MV-4-11 (cell line): ENCODE measurements around the gene DFFA.

Experiments used
- DNase-seq: peaks from one replicate; lab custom pipeline; 2025; lab: John Stamatoyannopoulos, UW

DFFA gene, protein sequence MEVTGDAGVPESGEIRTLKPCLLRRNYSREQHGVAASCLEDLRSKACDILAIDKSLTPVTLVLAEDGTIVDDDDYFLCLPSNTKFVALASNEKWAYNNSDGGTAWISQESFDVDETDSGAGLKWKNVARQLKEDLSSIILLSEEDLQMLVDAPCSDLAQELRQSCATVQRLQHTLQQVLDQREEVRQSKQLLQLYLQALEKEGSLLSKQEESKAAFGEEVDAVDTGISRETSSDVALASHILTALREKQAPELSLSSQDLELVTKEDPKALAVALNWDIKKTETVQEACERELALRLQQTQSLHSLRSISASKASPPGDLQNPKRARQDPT

DNA sequence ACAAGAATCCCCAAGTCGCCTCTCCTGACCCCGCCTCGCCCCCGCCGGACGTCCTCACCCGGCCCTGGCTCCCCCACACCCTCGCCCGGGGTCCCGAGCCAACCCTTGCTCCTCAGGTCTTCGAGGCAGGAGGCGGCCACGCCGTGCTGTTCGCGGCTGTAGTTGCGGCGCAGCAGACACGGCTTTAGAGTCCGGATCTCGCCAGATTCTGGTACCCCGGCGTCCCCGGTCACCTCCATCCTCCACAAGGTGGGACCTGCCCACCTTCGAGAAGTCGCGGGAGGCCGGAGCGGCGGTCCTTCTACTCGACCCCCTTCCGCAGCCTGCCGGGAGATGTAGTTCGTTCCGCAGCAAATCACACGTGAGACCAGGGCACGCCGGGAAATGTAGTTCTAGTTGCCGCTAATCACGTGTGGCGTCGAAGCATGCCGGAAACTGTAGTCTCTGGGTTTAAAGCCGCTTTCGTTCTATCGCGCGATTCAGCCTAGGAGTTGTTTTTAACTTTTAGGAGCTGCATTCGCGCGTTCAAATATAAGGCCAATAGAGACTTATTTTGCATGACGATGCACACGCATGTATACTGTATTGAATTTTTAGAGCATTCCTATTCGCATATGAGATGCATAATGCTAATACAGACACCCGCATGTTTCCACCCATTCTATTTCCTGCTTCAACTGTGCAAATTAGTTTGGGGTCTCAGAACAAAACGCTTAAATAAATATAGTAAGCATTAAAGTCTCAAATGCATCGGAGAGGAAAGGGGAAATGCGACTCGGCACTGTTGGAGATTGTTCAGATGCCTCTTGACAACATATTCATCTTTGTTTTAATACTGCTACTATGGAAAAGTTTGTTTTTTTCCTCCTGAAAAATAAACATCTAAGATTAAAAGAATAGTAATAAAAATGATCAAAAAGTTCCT, at the start of gene DFFA:
Gene DFFA (minus strand): TSS at position 310 of the 925 bp plus-strand sequence. CDS start 71 bp downstream, at position 239.
- DNase-seq: peak; percentile 96

DNA sequence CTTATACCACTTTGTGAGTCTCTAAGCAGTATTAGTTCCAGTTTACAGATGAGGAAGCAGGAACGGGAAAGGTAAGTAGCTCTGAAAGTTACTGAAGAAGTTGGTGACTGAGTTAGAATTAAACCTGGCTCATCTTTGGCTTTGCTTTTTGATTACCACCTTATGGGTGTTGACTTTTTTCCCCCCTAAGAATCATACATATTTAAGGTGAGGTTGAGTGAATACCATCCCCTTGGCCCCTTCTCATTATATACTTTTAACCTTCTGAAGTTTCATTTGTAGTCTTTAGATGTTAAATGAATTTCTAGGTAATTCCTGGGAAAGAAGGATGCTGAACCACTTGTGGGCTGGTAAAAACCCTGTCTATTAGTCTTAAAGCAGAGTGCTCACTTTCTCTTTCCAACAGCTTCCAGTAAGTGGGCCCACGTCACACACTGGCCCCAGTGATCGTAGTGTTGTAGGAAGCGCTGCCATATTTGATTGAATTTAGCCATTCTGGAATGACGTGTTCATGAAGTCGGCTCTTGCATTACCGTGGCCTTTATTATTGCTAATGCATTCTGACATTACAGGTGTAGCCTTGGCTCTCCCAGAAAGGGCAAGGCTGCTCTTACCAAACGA, 49.3 kb upstream of the DFFA start:
- DNase-seq: no peak

DNA sequence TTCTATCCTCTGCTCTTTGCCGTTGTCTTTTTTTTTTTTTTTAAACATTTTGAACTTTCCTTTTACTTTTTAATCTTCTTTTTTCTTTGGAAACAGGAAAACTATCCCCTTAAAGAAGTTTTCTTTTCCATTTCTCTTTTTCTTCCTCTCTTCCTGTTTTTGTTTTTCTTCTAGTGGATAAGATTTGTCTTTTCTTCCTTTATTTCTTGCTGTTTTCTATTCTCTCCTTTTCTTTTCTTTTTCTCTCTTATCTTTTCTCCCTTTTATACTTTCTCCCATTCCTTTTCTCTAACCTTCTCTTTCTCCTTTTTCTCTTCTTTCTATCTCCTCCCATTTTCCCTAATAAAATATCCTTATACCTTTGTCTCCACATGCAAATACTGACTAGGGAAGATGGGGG, 48.6 kb upstream of the DFFA start:
- DNase-seq: no peak

DNA sequence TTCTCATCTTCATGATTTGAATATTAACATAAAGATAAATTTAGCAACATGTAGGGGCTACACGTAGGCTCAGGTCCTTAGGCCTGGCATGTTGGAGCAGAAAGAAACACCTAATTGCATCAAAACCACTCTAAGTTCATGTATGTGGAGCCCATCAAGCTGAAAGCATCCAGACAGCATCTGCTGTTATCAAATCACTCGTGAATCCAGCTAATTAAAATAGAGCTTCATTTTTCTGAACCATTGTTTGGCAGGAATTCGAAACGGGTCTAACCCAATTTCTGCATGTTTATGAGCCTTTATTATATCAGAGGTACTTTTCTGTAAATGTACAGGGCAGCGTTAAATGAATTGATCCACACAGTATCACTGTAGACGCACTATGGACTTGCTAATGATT, 48.2 kb upstream of the DFFA start:
- no peak for DNase-seq

DNA sequence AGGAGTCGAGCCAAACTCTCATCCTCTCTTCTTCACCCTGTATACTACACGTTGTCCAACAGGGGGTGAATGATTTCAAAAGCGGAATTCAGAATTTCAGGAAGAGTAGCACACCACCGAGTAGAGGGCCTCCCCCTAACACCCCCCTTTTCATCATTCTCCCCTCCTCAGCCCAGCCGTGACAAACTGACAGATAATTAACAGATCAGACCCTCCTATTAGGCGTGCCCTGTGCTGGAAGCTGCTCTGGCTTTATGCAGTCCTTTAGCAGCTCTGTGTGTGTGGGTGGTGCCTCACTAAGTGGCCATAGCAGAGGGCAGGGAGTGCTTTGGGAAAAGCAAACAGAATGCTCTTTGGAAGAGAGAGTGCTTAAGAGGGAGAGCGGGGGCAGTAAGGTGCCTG, 46.7 kb upstream of the DFFA start:
- no peak for DNase-seq

DNA sequence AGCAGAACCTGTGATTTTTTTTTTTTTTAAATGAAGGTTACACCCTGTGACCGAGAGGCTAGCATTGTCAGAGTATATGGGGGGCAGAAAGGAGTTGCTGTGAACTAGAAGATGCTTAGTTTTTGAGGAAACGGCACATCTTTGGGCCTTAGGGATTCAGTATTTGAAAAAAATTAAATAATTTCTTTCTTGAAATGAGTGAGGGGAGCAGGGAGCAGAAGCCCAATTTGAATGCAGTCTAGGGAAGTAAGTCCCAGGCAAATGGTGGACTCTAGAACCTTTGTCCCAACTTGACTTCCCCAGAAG, 45.3 kb upstream of the DFFA start:
- DNase-seq: no peak

DNA sequence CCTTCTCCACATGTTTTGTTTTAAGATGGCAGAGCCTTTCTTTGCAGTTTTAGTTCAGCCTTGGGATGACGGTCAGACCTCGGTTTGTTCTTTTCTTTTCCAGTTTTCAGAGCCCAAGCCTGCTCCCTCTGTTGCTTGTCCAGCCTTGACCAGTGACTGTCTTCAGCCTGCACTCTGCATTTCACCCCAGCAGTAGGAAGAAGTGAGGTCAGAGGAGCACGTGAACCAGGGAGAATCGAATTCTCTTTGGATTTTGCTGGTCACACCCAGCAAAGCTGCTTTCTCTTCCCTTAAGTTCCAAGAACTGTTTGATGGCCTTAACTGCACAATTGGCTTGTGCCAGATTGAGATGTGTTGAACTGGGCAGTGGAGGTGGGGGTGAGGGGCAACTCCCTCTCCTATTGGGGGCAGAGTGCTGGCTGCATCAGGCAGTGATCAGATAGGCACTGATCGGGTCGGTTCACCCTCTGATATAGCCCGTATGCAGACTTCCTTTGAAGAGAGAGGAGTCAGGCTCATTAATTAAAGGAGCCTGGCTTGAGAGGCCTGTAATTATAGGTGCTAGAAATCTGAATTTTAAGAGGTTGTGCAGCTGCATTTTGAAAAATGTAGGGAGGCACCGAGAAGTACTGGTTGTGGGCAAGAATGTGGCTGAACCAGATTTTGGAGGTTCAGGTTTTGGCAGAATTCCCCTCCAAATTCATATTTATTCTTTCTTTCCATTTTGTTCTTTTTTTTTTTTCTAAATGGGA, 44.8 kb upstream of the DFFA start:
- no peak for DNase-seq

DNA sequence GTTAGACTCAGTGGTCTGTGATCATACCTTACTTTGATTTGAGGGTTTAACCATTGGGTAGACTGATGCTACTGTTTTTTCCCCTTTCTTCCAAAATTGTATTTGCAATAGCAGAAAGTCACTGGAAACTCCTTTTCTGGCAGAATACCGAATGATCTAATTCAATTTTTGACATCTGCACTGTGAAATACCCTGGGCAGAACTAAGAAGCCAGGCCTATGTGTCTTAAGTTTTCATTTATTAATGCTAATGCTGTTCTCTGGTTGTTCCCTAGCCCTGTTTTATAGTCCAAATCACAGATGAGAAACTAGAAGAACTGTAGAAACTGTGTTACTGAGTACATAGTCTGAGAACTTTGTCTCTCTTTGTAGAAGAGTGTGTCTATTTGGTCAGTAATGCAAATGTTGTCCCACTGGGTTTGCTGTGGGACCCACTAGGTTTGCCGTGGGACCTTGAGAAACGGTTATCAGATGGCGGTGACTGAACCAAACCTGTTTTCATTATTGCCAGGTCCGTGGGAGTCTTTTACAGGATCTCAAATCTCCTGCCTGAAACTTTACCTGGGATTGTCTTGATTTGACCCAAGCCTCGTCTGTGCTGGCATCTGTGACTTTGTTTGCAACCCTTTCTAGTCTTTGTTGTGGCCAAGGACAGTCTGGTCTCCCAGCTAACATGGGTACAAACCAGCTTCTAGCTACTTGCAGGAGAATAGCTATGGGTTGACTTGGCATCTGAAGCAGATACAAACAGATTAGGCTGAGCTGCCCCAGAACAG, 43.8 kb upstream of the DFFA start:
- no peak for DNase-seq

DNA sequence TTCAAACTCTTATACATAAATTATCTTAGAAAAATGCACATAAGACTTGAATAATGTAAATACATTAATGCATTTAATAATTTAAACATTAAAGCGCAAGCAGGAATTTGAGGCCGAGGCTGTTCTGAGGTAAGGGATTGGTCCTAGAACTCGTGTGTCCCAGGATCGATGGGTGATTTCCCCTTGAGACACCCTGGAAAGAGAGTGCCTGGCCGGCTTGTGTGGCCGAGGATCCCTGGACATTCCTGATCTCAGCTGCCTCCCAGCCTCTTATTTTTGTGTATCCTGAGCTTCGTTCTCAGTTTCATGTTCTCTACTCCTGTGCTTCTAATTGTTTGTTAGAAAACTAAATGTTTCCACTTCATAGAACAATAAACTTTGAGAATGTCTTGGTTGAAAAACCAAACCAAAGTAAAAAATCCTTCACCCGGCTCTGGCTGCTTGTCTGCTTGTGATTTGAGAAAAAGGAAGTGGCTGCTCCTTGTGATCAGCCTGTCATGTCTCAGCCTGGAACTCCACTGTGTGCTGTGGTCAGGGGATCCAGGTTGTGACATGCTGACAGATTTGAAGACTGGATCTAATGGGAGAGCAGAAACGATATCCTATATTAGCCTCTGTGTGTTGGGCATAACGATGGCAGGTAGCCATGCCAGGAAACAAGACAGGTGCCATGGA, 43.1 kb upstream of the DFFA start:
- peak; percentile 72 for DNase-seq

DNA sequence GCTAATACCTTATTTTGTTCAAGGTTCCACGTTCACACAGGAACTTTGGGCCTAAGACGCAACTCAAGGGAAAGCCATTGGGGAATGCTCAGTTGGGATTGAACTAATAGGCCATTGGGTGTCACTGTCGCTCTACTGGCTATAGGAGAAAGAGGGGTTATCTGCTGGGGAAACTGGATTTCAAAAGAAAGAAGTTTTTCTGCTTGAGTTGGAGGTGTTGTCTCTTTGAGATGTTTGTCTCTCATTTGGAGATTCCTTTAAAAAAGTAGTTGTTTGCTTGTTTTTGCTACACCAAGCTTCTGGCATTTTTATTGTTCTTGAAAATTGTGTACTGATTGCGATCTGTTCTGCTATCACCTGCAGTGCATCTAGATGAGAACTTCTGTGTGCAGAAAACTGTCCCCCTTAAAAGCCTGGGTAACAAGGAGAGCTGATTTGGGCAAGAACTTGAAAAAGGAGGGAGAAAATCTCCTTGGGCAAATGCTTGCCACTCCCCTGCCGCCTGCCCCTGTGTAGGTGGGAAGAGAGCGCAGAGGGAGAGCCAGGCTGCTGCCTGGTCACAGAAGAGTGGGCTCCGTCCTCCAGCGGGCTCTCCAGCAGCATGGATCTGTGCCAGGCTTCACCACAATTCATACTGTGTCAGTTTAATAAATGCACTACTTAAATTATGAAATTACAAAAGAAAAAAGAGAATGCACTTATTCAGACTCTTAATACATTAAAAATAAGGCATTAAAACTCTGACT, 42.3 kb upstream of the DFFA start:
- peak; percentile 29 for DNase-seq

DNA sequence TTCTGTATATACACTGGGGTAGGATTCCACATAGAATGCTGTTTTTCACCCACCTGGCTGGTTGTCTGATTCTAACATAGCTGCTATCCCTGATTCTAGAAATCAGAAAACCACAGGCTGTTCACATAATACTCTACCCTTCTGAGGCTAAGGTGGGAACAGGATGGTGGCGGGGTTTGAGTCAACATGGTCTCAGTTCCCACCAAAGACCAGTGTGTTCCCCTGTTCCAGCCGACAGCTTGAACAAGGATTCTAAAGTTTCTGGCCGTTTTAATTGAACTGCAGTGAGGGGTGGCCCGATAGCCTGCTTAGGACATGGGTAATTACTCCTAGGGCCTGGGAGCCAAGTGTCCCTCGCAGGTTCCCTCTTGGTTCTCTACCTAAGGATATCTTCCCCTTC, 40.9 kb upstream of the DFFA start:
- no peak for DNase-seq

DNA sequence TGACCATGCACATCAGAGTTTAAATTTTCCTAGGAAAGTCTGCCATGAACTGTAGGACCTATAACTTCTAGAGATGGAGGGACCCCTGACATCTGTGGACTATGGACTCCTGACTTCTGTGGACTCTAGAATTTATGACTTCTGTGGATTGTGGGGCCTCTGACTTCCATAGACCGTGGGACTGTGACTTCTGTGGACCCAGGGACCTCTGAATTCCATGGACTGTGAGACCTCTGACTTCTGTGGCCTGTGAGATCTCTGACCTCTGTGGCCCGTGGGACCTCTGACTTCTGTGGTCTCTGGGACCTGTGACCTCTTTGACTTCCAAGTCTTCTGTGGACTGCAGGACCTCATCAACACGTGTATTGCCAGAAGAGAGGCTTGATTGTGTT, 39.2 kb upstream of the DFFA start:
- DNase-seq: no peak

DNA sequence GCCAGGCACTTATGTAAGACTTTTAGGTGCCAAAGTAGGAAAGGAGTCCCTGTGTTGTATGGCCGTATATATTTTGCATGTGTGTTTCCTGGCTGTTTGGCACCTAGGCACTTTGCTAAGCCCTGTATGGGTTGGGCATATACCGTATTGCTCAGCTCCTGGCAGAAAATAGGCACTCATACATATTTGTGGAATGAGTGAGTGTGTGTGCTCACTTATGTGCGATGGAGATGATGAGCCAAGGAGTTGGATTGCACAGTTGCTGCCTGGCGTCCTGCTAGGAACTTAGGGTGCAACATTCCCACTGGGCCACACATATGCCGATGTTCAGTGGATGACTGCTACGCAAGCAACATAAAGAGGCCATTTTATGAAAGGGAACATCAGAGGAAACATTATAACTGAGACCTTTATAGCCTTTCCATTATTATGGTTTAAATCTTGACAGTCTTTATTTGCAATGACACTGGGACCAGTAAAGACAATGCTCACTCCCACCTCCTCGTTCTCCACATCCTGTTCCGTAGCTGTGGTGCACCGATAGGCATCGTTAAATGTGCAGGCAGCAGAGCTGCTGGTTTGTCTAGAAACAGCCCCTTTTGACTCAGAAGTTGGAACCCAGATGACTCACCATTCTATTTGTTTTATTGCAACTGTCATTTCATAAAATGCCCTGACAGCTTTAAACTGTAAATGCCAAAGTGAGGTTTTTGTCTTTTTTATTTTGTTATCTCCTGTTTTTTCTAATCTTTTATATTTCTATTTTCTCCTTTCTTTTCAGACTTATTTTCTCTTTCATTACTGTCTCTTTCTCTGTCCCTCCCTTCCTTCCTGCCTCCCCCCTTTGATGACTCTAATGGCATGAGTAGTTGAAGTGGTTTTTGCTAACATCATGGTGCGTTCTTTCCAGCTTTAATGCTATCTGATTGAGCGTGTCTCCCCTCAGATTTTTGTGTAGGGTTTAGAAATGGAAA, 38.5 kb upstream of the DFFA start:
- DNase-seq: peak; percentile 86

DNA sequence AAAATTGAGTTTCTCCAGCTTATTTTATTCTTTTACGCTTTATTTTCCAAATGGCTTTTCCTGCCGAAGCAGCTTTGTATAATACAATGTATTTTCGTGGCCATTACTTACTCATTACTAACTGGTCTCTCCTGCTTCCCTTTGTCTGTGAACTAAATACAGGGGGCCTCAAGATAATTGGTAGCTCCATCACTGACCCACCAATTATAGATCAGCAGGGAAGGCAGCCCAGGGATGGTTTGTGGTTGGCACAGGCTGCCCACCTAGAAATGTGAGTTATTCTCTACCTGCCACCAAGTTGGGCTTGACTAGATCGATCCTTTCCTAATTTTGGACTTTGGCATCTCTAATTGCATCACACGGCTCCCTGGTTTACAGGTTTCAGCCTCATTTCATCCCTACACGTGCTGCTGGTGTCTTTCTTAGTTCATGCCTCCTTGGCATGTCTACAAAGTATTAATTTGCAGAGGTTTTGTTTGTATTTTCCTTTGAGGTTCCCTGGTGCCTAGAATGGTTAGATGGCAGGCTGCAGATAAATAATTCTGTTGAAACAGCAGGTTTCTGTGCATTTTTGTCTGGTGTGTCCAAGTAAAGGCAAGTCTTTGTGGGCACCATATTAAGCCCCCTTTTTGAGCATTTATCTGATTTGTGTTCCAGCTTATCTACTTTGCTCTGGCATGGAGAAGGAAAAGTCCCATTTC, 37.6 kb upstream of the DFFA start:
- no peak for DNase-seq

DNA sequence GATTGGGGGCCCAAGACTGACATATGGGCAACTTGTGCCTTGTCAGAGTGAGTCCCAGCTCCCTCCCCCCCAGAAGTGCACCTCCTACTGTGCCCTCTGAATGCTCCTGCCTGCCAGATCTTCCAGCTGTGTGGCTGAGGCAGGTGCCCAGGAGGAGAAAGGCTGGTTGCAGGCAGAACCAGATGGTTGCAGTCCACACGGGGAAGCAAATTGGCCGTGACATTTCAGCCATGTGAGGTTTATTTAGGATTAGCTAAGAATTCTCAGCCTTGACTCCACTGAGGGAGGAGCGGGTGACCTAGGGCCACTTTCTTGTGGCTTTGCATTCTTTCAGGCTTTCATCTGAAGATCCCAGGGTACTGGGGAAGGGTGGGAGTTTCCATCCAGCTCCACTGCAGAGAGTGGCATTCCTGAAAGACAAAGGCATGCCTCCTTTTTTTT, 36.2 kb upstream of the DFFA start:
- DNase-seq: no peak

DNA sequence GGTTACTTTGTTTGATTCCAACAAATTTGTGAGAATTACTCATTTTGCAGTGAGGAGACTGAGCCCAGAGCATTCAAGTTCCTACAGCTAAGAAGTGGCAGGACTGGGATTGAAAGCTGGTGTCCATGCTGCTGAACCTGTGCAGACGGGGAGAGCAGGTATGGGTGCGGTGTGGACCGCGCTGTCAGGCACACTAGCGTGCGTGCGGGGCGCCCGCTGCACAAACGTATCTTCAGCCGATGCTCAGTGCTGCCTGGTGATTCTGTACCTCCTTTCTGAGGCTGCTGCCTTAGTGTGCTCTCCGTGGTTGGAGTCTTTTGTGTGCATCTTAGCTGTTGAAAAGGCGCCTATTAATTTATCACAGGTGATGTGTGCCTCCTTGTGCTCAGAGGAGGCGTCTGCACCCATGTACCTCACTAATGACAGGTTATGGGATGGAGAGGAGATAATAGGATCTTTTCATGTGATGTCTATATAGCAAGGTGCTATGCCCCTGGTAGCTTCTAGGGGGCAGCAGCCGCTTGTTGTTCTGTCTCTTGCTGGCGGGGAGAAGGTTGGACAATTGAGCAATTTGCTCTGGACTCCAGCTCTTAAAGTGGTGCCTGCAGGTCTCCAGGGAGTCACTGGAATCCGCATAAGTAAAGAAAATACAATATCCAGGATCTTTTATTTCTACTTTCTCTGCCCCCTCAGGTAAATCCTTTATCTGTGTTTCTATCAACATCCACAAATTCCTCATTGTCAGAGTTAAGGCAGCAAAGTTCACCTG, 35.0 kb upstream of the DFFA start:
- DNase-seq: peak; percentile 71

DNA sequence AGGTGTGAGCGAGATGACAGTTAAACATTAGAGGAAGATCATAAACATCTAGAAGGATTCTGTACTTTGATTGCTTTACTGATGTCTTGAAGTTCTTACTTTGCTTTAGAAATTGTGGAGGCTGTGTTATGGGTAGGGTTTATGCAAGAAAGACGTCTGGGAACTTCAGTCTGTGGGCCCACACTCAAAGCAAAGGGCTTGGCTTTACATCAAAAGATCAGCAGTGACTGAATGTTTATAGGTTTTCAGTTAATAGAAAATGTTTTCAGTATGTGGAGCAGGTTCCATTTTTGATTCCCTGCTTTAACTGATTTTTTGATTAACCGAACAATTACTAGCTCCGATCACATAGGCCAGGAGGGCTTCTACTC, 34.3 kb upstream of the DFFA start:
- no peak for DNase-seq
